ENCODE measurements around the gene KIAA1328. TPM values are rescaled to one million over a fixed set of nuclear protein-coding genes. Genes with fewer than 3 reads are reported as not detected.

Gene KIAA1328
- total RNA-seq, 1 experiment from 2014 or later, result 4.9 TPM

DNA sequence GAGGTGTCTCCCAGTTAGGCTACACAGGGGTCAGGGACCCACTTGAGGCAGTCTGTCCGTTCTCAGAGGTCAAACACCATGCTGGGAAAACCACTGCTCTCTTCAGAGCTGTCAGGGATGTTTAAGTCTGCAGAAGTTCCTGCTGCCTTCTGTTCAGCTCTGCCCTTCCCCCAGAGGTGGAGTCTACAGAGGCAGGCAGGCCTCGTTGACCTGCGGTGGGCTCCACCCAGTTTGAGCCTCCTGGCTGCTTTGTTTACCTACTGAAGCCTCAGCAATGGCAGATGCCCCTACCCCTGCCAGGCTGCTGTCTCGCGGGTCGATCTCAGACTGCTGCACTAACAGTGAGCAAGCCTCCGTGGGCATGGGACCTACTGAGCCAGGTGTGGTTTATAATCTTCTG is 390.3 kb downstream of the KIAA1328 start:
- Mint-ChIP-seq H3K9me3 (ENCODE audit: unreplicated experiment) (no peaks in the 10 kb centered on the region), H3K36me3 (ENCODE audit: insufficient read depth, unreplicated experiment) (no peaks in the 10 kb centered on the region), H3K4me1 (ENCODE audit: low read depth, unreplicated experiment) (peaks cover 5% of the 10 kb centered on the region), H3K27me3 (ENCODE audit: insufficient read depth, unreplicated experiment) (no peaks in the 10 kb centered on the region), H3K27ac (ENCODE audit: unreplicated experiment) (no peak overlapping the region), H3K4me3 (ENCODE audit: unreplicated experiment) (no peak overlapping the region)
- no peak overlapping the region for H3K4me3 ChIP-seq (ENCODE audit: low read depth, low read length)
- no peaks in the 10 kb centered on the region for H3K27me3 ChIP-seq (replicated peaks; ENCODE audit: control insufficient read depth, insufficient read depth, low read length)
- no peaks in the 10 kb centered on the region for H3K9me3 ChIP-seq
- ChIA-PET POLR2A (no interaction called here), CTCF (no interaction called here)
- TF ChIP-seq, protein P1, sequence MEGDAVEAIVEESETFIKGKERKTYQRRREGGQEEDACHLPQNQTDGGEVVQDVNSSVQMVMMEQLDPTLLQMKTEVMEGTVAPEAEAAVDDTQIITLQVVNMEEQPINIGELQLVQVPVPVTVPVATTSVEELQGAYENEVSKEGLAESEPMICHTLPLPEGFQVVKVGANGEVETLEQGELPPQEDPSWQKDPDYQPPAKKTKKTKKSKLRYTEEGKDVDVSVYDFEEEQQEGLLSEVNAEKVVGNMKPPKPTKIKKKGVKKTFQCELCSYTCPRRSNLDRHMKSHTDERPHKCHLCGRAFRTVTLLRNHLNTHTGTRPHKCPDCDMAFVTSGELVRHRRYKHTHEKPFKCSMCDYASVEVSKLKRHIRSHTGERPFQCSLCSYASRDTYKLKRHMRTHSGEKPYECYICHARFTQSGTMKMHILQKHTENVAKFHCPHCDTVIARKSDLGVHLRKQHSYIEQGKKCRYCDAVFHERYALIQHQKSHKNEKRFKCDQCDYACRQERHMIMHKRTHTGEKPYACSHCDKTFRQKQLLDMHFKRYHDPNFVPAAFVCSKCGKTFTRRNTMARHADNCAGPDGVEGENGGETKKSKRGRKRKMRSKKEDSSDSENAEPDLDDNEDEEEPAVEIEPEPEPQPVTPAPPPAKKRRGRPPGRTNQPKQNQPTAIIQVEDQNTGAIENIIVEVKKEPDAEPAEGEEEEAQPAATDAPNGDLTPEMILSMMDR (IDR thresholded peaks at IDR 0.05; ENCODE audit: insufficient read depth in 1 of 2, low read depth in 1 of 2, low read length in 1 of 2, severe bottlenecking in 1 of 2, unreplicated experiment in 1 of 2), result no peak
- no peaks in the 10 kb centered on the region for H3K4me1 ChIP-seq
- no TSS peak for BruUV-seq (replicated peaks)
- H3K36me3 ChIP-seq (ENCODE audit: control insufficient read depth, insufficient read depth, low read length), result no peaks in the 10 kb centered on the region
- intact Hi-C loops (cut with micrococcal nuclease; ENCODE audit: unreplicated experiment), result no loop called here
- DNase-seq, result no peak

DNA sequence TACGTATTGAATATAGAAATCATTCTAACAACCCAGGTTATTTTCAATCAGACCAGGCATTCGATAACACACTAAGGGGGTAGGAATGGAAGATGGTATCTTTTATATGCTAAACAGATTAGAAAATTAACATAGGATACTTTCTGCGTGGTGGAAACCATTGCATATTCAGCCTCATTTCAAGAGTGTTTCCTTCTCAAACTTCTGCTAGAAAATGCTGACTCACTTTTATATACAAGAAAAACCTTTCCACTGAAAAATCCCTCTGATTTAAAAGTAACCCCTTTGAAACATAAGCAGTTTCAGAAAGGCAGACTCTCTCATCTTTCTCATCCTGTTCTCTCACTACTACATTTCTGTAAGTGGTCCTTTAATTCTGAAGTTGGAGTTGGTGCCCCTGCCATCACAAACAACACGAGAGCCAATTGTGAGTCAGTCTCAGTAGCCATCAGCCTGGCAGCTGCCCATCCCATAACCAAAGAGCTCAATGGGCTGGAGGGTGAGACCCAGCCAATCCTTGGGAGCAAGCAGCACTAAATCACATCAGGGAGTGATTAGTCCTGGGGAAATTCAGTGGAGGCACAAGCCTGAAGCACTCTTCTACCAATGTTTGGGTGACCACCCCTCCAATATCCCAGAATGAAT is 393.5 kb downstream of the KIAA1328 start:
- intact Hi-C loops (cut with micrococcal nuclease; ENCODE audit: unreplicated experiment), result no loop called here
- no TSS peak for BruUV-seq (replicated peaks)
- Mint-ChIP-seq H3K9me3 (ENCODE audit: unreplicated experiment) (no peaks in the 10 kb centered on the region), H3K4me1 (ENCODE audit: low read depth, unreplicated experiment) (peaks cover 5% of the 10 kb centered on the region), H3K27ac (ENCODE audit: unreplicated experiment) (no peak overlapping the region), H3K4me3 (ENCODE audit: unreplicated experiment) (no peak overlapping the region), H3K36me3 (ENCODE audit: insufficient read depth, unreplicated experiment) (no peaks in the 10 kb centered on the region), H3K27me3 (ENCODE audit: insufficient read depth, unreplicated experiment) (no peaks in the 10 kb centered on the region)
- Histone ChIP-seq H3K27me3 (replicated peaks; ENCODE audit: control insufficient read depth, insufficient read depth, low read length) (no peaks in the 10 kb centered on the region), H3K9me3 (no peaks in the 10 kb centered on the region), H3K36me3 (ENCODE audit: control insufficient read depth, insufficient read depth, low read length) (no peaks in the 10 kb centered on the region), H3K4me1 (no peaks in the 10 kb centered on the region), H3K4me3 (ENCODE audit: low read depth, low read length) (no peak overlapping the region)
- no peak for DNase-seq
- ChIA-PET CTCF (no interaction called here), POLR2A (no interaction called here)
- TF ChIP-seq, protein P1 (IDR thresholded peaks at IDR 0.05; ENCODE audit: insufficient read depth in 1 of 2, low read depth in 1 of 2, low read length in 1 of 2, severe bottlenecking in 1 of 2, unreplicated experiment in 1 of 2), result no peak

DNA sequence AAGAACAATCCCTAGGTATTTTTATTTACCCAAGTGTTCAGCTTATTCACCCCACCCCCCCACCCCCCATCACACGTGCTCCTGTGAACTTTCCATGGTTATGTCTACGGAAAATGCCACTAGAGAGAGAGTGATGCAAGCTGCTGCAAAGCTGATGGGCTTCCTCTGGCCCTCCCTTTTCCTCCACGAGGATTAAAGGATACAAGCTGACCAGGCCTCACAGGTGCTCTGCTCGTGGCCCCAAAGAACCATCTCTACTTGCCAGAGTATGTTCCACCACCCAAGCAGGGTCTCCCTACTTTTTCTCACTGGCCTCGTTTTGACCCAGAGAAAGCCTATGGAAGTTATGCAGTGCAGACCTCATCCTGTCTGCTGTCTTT is 394.1 kb downstream of the KIAA1328 start:
- H3K9me3 ChIP-seq, result no peaks in the 10 kb centered on the region
- CTCF ChIA-PET, result no interaction called here
- no peaks in the 10 kb centered on the region for H3K27me3 ChIP-seq (replicated peaks; ENCODE audit: control insufficient read depth, insufficient read depth, low read length)
- no TSS peak for BruUV-seq (replicated peaks)
- no peaks in the 10 kb centered on the region for H3K36me3 Mint-ChIP-seq (ENCODE audit: insufficient read depth, unreplicated experiment)
- POLR2A ChIA-PET, result no interaction called here
- TF ChIP-seq, protein P1 (IDR thresholded peaks at IDR 0.05; ENCODE audit: insufficient read depth in 1 of 2, low read depth in 1 of 2, low read length in 1 of 2, severe bottlenecking in 1 of 2, unreplicated experiment in 1 of 2), result no peak
- H3K27me3 Mint-ChIP-seq (ENCODE audit: insufficient read depth, unreplicated experiment), result no peaks in the 10 kb centered on the region
- H3K9me3 Mint-ChIP-seq (ENCODE audit: unreplicated experiment), result no peaks in the 10 kb centered on the region
- H3K4me1 ChIP-seq, result no peaks in the 10 kb centered on the region
- no peak overlapping the region for H3K4me3 Mint-ChIP-seq (ENCODE audit: unreplicated experiment)
- intact Hi-C loops (cut with micrococcal nuclease; ENCODE audit: unreplicated experiment), result no loop called here
- no peaks in the 10 kb centered on the region for H3K36me3 ChIP-seq (ENCODE audit: control insufficient read depth, insufficient read depth, low read length)
- H3K4me1 Mint-ChIP-seq (ENCODE audit: low read depth, unreplicated experiment), result peaks cover 4% of the 10 kb centered on the region
- H3K4me3 ChIP-seq (ENCODE audit: low read depth, low read length), result no peak overlapping the region
- no peak for DNase-seq
- H3K27ac Mint-ChIP-seq (ENCODE audit: unreplicated experiment), result no peak overlapping the region

Measured in Caco-2 (cell line).